H1 (cell line): ENCODE data around the gene MARCHF10. TPM values are rescaled to one million over a fixed set of nuclear protein-coding genes. Genes with fewer than 3 reads are reported as not detected.

Source experiments
- CTCF ChIA-PET: fragments of 300-600 bp; sonication (Branson Sonifier 250); formaldehyde crosslinking; loops from one replicate; lab custom pipeline; 2021; ENCODE audit not compliant: partially characterized antibody; lab: Charles Lee
- POLR2A ChIA-PET: fragments of 300-600 bp; sonication (Branson Sonifier 250); formaldehyde crosslinking; loops from one replicate; lab custom pipeline; 2021; ENCODE audit warnings: inconsistent platforms; ENCODE audit not compliant: partially characterized antibody; lab: Charles Lee
- DNase-seq, 2 experiments: peaks; one replicate each; pipeline versions ENCODE4 v3.0.0 to v3.0.0-alpha.2; 2010 to 2022; ENCODE audit warnings: low spot score in 2 of 2, low read depth in 1 of 2, mixed read lengths in 1 of 2
- FAIRE-seq: peaks from 2 replicates; lab custom pipeline; 2011; peaks lifted over from hg19 to GRCh38; lab: Jason Lieb, UNC
- H2AFZ ChIP-seq: 2 replicates; pipeline ENCODE4 v1.8.1; 2012; ENCODE audit warnings: low read length, inconsistent platforms
- H2AK5ac ChIP-seq: 2 replicates; pipeline ENCODE4 v1.6.1; 2013; ENCODE audit warnings: low read depth, low read length
- H2BK120ac ChIP-seq: replicated peaks from 2 replicates; pipeline ENCODE3; 2013; ENCODE audit warnings: low read depth, low read length, inconsistent platforms
- H2BK12ac ChIP-seq: 2 replicates; pipeline ENCODE4 v1.6.1; 2013; ENCODE audit warnings: low read depth, low read length
- H2BK15ac ChIP-seq: 2 replicates; pipeline ENCODE4 v1.6.1; 2013; ENCODE audit warnings: low read length
- H2BK20ac ChIP-seq: 2 replicates; pipeline ENCODE4 v1.6.1; 2013; ENCODE audit warnings: low read length
- H2BK5ac ChIP-seq: 2 replicates; pipeline ENCODE4 v1.6.1; 2013; ENCODE audit warnings: low read depth, low read length
- H3K14ac ChIP-seq: 2 replicates; pipeline ENCODE4 v1.6.1; 2013; ENCODE audit warnings: inconsistent platforms; ENCODE audit not compliant: insufficient read length
- H3K18ac ChIP-seq: 2 replicates; pipeline ENCODE4 v1.6.1; 2013; ENCODE audit warnings: low read length; ENCODE audit errors: extremely low read depth
- H3K23ac ChIP-seq: 2 replicates; pipeline ENCODE4 v1.6.1; 2013; ENCODE audit warnings: inconsistent platforms; ENCODE audit not compliant: insufficient read length
- H3K23me2 ChIP-seq: 2 replicates; pipeline ENCODE4 v1.6.1; 2013; ENCODE audit warnings: low read depth, low read length
- H3K27ac ChIP-seq: 2 replicates; pipeline ENCODE4 v1.6.1; 2011; ENCODE audit warnings: low read depth, low read length, inconsistent platforms
- H3K27me3 ChIP-seq, 4 experiments: replicated peaks in 1 of 4; 1 replicate in 1 of 4; 2 replicates in 3 of 4; pipeline versions ENCODE4 v1.6.1 to v1.8.1; 2011 to 2013; ENCODE audit warnings: low read length in 3 of 4, mild to moderate bottlenecking in 3 of 4, inconsistent platforms in 2 of 4, mixed read lengths in 2 of 4, moderate library complexity in 1 of 4; ENCODE audit not compliant: control insufficient read depth in 3 of 4, insufficient read depth in 3 of 4; ENCODE audit errors: extremely low read depth in 1 of 4
- H3K36me3 ChIP-seq, 4 experiments: 2 replicates each; pipeline versions ENCODE4 v1.6.1 to v1.8.1; 2011 to 2013; ENCODE audit warnings: mild to moderate bottlenecking in 4 of 4, low read length in 3 of 4, moderate library complexity in 2 of 4, control low read depth in 1 of 4, inconsistent platforms in 1 of 4; ENCODE audit not compliant: insufficient read depth in 4 of 4, control insufficient read depth in 2 of 4
- H3K4ac ChIP-seq: replicated peaks from 2 replicates; pipeline ENCODE3; 2013; ENCODE audit warnings: low read length, low read depth, mixed read lengths, inconsistent platforms; ENCODE audit not compliant: insufficient read length
- H3K4me1 ChIP-seq, 4 experiments: replicated peaks in 1 of 4; 1 replicate in 1 of 4; 2 replicates in 3 of 4; pipeline versions ENCODE4 v1.6.1 to v1.8.1; 2011 to 2013; ENCODE audit warnings: low read length in 3 of 4, inconsistent platforms in 2 of 4, mixed read lengths in 1 of 4; ENCODE audit not compliant: insufficient read depth in 4 of 4, control insufficient read depth in 3 of 4
- H3K4me2 ChIP-seq, 2 experiments: 2 replicates each; pipeline versions ENCODE4 v1.6.1 to v1.8.1; 2011 to 2013; ENCODE audit warnings: low read depth in 2 of 2, low read length in 2 of 2, control low read depth in 1 of 2, inconsistent platforms in 1 of 2, mild to moderate bottlenecking in 1 of 2; ENCODE audit not compliant: insufficient read depth in 1 of 2
- H3K4me3 ChIP-seq, 4 experiments: fragments of 200-600, 300-600 bp in 1 of 4; sonication (generic), shearing (Covaris generic), sonication (Bioruptor Twin) in 1 of 4; 2 replicates each; pipeline versions ENCODE4 v1.5.1 to v1.8.1; 2011 to 2016; ENCODE audit warnings: low read length in 4 of 4, low read depth in 3 of 4, control low read depth in 2 of 4, inconsistent platforms in 2 of 4, mild to moderate bottlenecking in 2 of 4, mixed read lengths in 1 of 4, moderate library complexity in 1 of 4; ENCODE audit not compliant: insufficient read depth in 2 of 4; ENCODE audit errors: extremely low read depth in 1 of 4
- H3K56ac ChIP-seq: replicated peaks from 2 replicates; pipeline ENCODE3; 2013; ENCODE audit warnings: low read depth, mild to moderate bottlenecking, mixed read lengths, low read length, inconsistent platforms; ENCODE audit not compliant: insufficient read length
- H3K79me1 ChIP-seq: 2 replicates; pipeline ENCODE4 v1.6.1; 2013; ENCODE audit warnings: low read depth, low read length, control low read depth
- H3K79me2 ChIP-seq, 2 experiments: 2 replicates each; pipeline versions ENCODE4 v1.6.1 to v1.8.1; 2012 to 2013; ENCODE audit warnings: low read length in 2 of 2, mild to moderate bottlenecking in 2 of 2, inconsistent platforms in 1 of 2; ENCODE audit not compliant: insufficient read depth in 2 of 2, control insufficient read depth in 1 of 2
- H3K9ac ChIP-seq, 4 experiments: replicated peaks in 1 of 4; 1 replicate in 1 of 4; 2 replicates in 3 of 4; pipeline versions ENCODE4 v1.6.1 to v1.8.1; 2011 to 2013; ENCODE audit warnings: low read depth in 3 of 4, low read length in 3 of 4, control low read depth in 2 of 4, mild to moderate bottlenecking in 2 of 4, moderate library complexity in 2 of 4, inconsistent platforms in 1 of 4; ENCODE audit errors: extremely low read depth in 1 of 4
- H3K9me3 ChIP-seq, 2 experiments: 2 replicates each; pipeline versions ENCODE4 v1.6.1 to v1.8.1; 2012 to 2013; ENCODE audit warnings: mild to moderate bottlenecking in 2 of 2, moderate library complexity in 2 of 2, control low read depth in 1 of 2, inconsistent platforms in 1 of 2, low read depth in 1 of 2, low read length in 1 of 2, mixed read lengths in 1 of 2; ENCODE audit not compliant: insufficient read depth in 2 of 2
- H4K20me1 ChIP-seq, 2 experiments: replicated peaks in 1 of 2; 2 replicates each; pipeline versions ENCODE3 to v1.8.1; 2011 to 2013; ENCODE audit warnings: inconsistent platforms in 2 of 2, low read length in 2 of 2, mild to moderate bottlenecking in 1 of 2; ENCODE audit not compliant: insufficient read depth in 2 of 2, control insufficient read depth in 1 of 2
- H4K5ac ChIP-seq: 2 replicates; pipeline ENCODE4 v1.6.1; 2013; ENCODE audit warnings: low read length, low read depth, mixed read lengths, inconsistent platforms; ENCODE audit not compliant: insufficient read length
- H4K8ac ChIP-seq: 2 replicates; pipeline ENCODE4 v1.8.0; 2013; ENCODE audit warnings: mild to moderate bottlenecking, moderate library complexity, low read length, inconsistent platforms; ENCODE audit not compliant: insufficient read depth; ENCODE audit errors: extremely low read depth
- H4K91ac ChIP-seq: replicated peaks from 2 replicates; pipeline ENCODE3; 2013; ENCODE audit warnings: low read length, mixed read lengths, inconsistent platforms; ENCODE audit not compliant: insufficient read length
- CEBPB ChIP-seq: IDR thresholded peaks from 2 replicates; pipeline ENCODE4 v1.6.1; 2012; ENCODE audit warnings: low read depth, low read length
- CHD1 ChIP-seq: IDR thresholded peaks from 2 replicates; pipeline ENCODE4 v1.6.1; 2012; ENCODE audit warnings: low read depth, low read length, improper control_type of control experiment
- EGR1 ChIP-seq: IDR thresholded peaks from 2 replicates; pipeline ENCODE4 v1.6.1; 2011; ENCODE audit warnings: low read depth, low read length, borderline replicate concordance
- SRF ChIP-seq: IDR thresholded peaks from 2 replicates; pipeline ENCODE4 v1.6.1; 2011; ENCODE audit warnings: mild to moderate bottlenecking, low read depth, low read length, moderate library complexity
- YY1 ChIP-seq: IDR thresholded peaks from 2 replicates; pipeline ENCODE4 v1.6.1; 2011; ENCODE audit warnings: low read depth, mild to moderate bottlenecking, low read length
- WGBS, 2 experiments: shearing (Covaris generic) in 1 of 2; methylation state at CpG; one replicate each; pipeline versions ENCODE4 v1.1.6 to v1.1.7; 2013 to 2015; ENCODE audit warnings: low lambda C conversion rate in 2 of 2, mixed read lengths in 2 of 2, inconsistent platforms in 1 of 2, low coverage in 1 of 2, missing lambda C conversion rate in 1 of 2; ENCODE audit not compliant: insufficient replicate concordance in 2 of 2, insufficient coverage in 1 of 2, insufficient read length in 1 of 2; ENCODE audit errors: extremely low coverage in 1 of 2, missing lambda C conversion rate in 1 of 2; 5-methylcytosine and 5-hydroxymethylcytosine counted together
- polyA plus RNA-seq, 7 experiments: library from polyadenylated mRNA; depleted of rRNA in 3 of 7; stranded (reverse) in 5 of 7; unstranded in 2 of 7; fragments of >200 nt in 5 of 7; fragments of 200-250 nt in 2 of 7; gene quantifications; 1 replicate in 5 of 7; 2 replicates in 1 of 7; 4 replicates in 1 of 7; pipeline versions ENCODE4 v1.2.1 to v1.2.3, GENCODE V29; 2011 to 2013; ENCODE audit warnings: missing spikeins in 2 of 7, mixed read lengths in 2 of 7
- total RNA-seq: library from RNA; stranded (reverse); fragmentation: NEBNext Ultra II Directional; extraction: Animal tissue kit (Norgen Biotek cat#: 25700); gene quantifications from 2 replicates; pipeline ENCODE4 v1.2.1, GENCODE V29; 2021

MARCHF10 gene
- total and polyA plus RNA-seq, 2 of the 8 experiments (the other 6 are each of a cell fraction or from before 2014, with no cell fraction given) = 0.48 to 0.73 TPM

DNA sequence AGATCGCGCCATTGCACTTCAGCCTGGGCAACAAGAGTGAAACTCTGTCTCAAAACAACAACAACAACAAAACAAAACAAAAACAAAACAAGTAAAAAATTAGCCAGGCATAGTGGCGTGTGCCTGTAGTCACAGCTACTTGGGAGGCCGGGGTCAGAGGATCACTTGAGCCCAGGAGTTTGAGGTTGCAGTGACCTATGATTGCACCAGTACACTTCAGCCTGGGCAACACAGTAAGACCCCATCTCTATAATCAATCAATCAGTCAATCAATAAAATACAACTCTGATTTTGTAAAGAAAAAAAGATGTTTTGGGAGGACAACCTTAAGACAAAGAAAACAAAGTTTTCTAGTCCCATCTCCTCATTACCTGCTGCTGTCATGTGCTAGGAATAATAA, 51.9 kb downstream of the MARCHF10 start:
- ChIA-PET POLR2A (no interaction called here), CTCF (interaction anchor here (1.0 kb wide), 1 partner anchor 16 kb away, joined by 3 read pairs; no protein-coding TSS in a partner anchor)
- Histone ChIP-seq H4K91ac (no peak overlapping the region), H3K4ac (no peak overlapping the region), H3K79me2 (no peaks in the 10 kb centered on the region), H3K56ac (no peak overlapping the region), H4K20me1 (no peaks in the 10 kb centered on the region), H3K27ac (no peak overlapping the region), H2BK20ac (no peak overlapping the region), H3K9me3 (no peaks in the 10 kb centered on the region), H3K9ac (no peak overlapping the region), H3K36me3 (no peaks in the 10 kb centered on the region), H3K23ac (no peak overlapping the region), H3K4me3 (no peak overlapping the region), H3K79me1 (no peaks in the 10 kb centered on the region), H3K4me2 (no peak overlapping the region), H2BK5ac (no peak overlapping the region), H2BK12ac (no peak overlapping the region), H2AFZ (no peak overlapping the region), H2BK15ac (no peak overlapping the region), H2AK5ac (no peak overlapping the region), H3K27me3 (no peaks in the 10 kb centered on the region), H4K8ac (no peak overlapping the region), H2BK120ac (no peak overlapping the region), H4K5ac (no peak overlapping the region), H3K4me1 (peaks cover 0 to 6% (median 2%) of the 10 kb centered on the region in 4 experiments; a peak in 3 of 7 replicates), H3K14ac (no peak overlapping the region), H3K18ac (no peak overlapping the region), H3K23me2 (no peaks in the 10 kb centered on the region)
- TF ChIP-seq CHD1 (no peak), SRF (no peak), YY1 (no peak), CEBPB (no peak), EGR1 (no peak)
- DNase-seq = no peak
- FAIRE-seq = no peak
- 93% methylated on average over 4 of the region's 4 CpGs; no CpG with 5 or more reads in 1 of the 2 experiments for WGBS, 2 experiments
